GM12865 (cell line): ENCODE measurements around the gene OR52L1.
"Not testable (repeated sequence)": the region's sequence is repeated elsewhere in the genome, so short reads cannot be mapped to it uniquely, and the experiment has no call there.

Experiments
- DNase-seq: peaks from one replicate; pipeline ENCODE4 v3.0.0; 2010; ENCODE audit warnings: low read depth
- H3K4me3 ChIP-seq: 2 replicates; pipeline ENCODE4 v1.5.1; 2011; ENCODE audit warnings: mild to moderate bottlenecking, low read depth, low read length, control low read depth
- CTCF ChIP-seq: IDR thresholded peaks from 2 replicates; pipeline ENCODE4 v1.5.1; 2011; ENCODE audit warnings: low read length, control low read depth, low read depth, inconsistent platforms; ENCODE audit not compliant: insufficient read depth; ENCODE audit errors: missing control alignments

OR52L1 gene

GRCh38 chr11:5992150-5992549, 5.4 kb upstream of the OR52L1 start:
- H3K4me3 ChIP-seq, result no peak overlapping the region
- no peak for DNase-seq
- TF ChIP-seq CTCF, result no peak

GRCh38 chr11:5989203-5989602, 2.4 kb upstream of the OR52L1 start:
- DNase-seq, result no peak
- no peak overlapping the region for H3K4me3 ChIP-seq
- no peak for TF ChIP-seq CTCF

- no peak overlapping the region for H3K4me3 ChIP-seq
- DNase-seq, result no peak
- no peak for TF ChIP-seq CTCF
Observed at GRCh38 chr11:5983443-5983842, 3.3 kb downstream of the OR52L1 start.

GRCh38 chr11:5973530-5973929, 13.3 kb downstream of the OR52L1 start:
- TF ChIP-seq CTCF, result no peak
- no peak overlapping the region for H3K4me3 ChIP-seq
- no peak for DNase-seq

GRCh38 chr11:5968394-5968793, 18.4 kb downstream of the OR52L1 start, which contains the start of gene OR56A5:
Gene OR56A5, minus strand, starts transcription at chr11:5968494. Its CDS starts 0 bp downstream, at chr11:5968494.
- no peak for TF ChIP-seq CTCF

GRCh38 chr11:5967708-5968107, 19.1 kb downstream of the OR52L1 start:
- DNase-seq, result no peak
- no peak overlapping the region for H3K4me3 ChIP-seq
- no peak for TF ChIP-seq CTCF

More at GRCh38 chr11:5968394-5968793, 18.4 kb downstream of the OR52L1 start, which contains the start of gene OR56A5:
- H3K4me3 ChIP-seq, result no peak within 1 kb of the TSS
- DNase-seq, result no peak

- no peak for TF ChIP-seq CTCF
- no peak overlapping the region for H3K4me3 ChIP-seq
- no peak for DNase-seq
Observed at GRCh38 chr11:5966958-5967357, 19.8 kb downstream of the OR52L1 start.

GRCh38 chr11:5960704-5961320, 26.0 kb downstream of the OR52L1 start:
- DNase-seq, H3K4me3 ChIP-seq: not testable (repeated sequence)
